Spinal cord (tissue), 10 donors: ENCODE results near the gene KIAA1755. TPM values are rescaled to one million over a fixed set of nuclear protein-coding genes. Genes with fewer than 3 reads are reported as not detected.
A peak's percentile ranks its signal among the peaks of the same experiment; 100 is the strongest.

Source experiments
- DNase-seq, 6 donors: peaks; one replicate each; pipeline versions ENCODE4 v3.0.0 to v3.0.0-alpha.2; 2013 to 2015; ENCODE audit warnings: low spot score in 6 of 6, low read depth in 4 of 6
- H3K27ac ChIP-seq: one replicate; pipeline ENCODE4 v1.5.1; 2013; ENCODE audit warnings: low read depth, low read length, control low read depth
- H3K27me3 ChIP-seq: one replicate; pipeline ENCODE4 v1.6.1; 2013; ENCODE audit warnings: low read length; ENCODE audit not compliant: control insufficient read depth, insufficient read depth
- H3K36me3 ChIP-seq: one replicate; pipeline ENCODE4 v1.6.1; 2013; ENCODE audit warnings: low read length; ENCODE audit not compliant: control insufficient read depth, insufficient read depth
- H3K4me1 ChIP-seq: one replicate; pipeline ENCODE4 v1.6.1; 2013; ENCODE audit warnings: low read length; ENCODE audit not compliant: control insufficient read depth, insufficient read depth
- H3K4me3 ChIP-seq: one replicate; pipeline ENCODE4 v1.5.1; 2013; ENCODE audit warnings: low read depth, low read length, control low read depth
- H3K9me3 ChIP-seq: one replicate; pipeline ENCODE4 v1.6.1; 2013; ENCODE audit warnings: low read length; ENCODE audit not compliant: control insufficient read depth, insufficient read depth
- WGBS: methylation state at CpG from one replicate; pipeline ENCODE4 v1.1.5; 2013; ENCODE audit warnings: missing lambda C conversion rate; ENCODE audit not compliant: insufficient coverage; 5-methylcytosine and 5-hydroxymethylcytosine counted together
- polyA plus RNA-seq, 2 donors: library from polyadenylated mRNA; unstranded; fragments of 120-200 nt; gene quantifications; one replicate each; pipeline ENCODE4 v1.2.1, GENCODE V29; 2013; ENCODE audit not compliant: insufficient read length in 2 of 2
- total RNA-seq, 2 donors: library from RNA; depleted of rRNA in 1 of 2; stranded (reverse); fragments of 120-200 nt in 1 of 2; fragments of >200 nt in 1 of 2; gene quantifications; one replicate each; pipeline versions ENCODE4 v1.2.3 to v1.2.4, GENCODE V29; 2013 to 2014
- donor health status: healthy.

Gene KIAA1755
- total and polyA plus RNA-seq, 4 donors, result 20.8 to 51.5 (median 33.6) TPM

GRCh38 chr20:38203337-38203980 is 57.1 kb downstream of the KIAA1755 start:
- WGBS, result 50% methylated on average over 5 of the region's 6 CpGs

DNA sequence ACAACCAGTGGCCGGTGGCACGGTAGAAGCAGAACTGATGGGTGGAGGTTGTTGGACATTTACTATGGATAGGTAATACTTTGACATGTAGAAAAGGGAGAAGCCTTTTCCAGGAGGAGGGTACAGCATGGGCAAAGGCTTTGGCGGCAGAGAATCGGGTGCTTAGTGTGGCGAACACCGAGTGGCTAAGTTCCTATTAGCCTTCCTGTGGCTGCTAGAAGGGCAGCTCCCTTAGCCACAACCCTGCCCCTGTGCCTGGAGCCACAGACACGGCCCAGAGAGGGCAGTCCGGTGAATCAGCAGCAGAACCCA is 57.6 kb downstream of the KIAA1755 start:
- Histone ChIP-seq H3K27me3 (peaks cover 2% of the 10 kb centered on the region), H3K9me3 (no peaks in the 10 kb centered on the region), H3K4me3 (no peak overlapping the region), H3K4me1 (peaks cover 11% of the 10 kb centered on the region), H3K36me3 (no peaks in the 10 kb centered on the region), H3K27ac (no peak overlapping the region)
- DNase-seq, result no peak
- WGBS, result 83% methylated on average over 7 of the region's 8 CpGs

More at GRCh38 chr20:38203337-38203980, 57.1 kb downstream of the KIAA1755 start:
- H3K27me3 ChIP-seq, result peaks cover 2% of the 10 kb centered on the region
- no peaks in the 10 kb centered on the region for H3K9me3 ChIP-seq
- no peaks in the 10 kb centered on the region for H3K36me3 ChIP-seq
- H3K27ac ChIP-seq, result no peak overlapping the region
- H3K4me3 ChIP-seq, result no peak overlapping the region
- peaks cover 7% of the 10 kb centered on the region for H3K4me1 ChIP-seq
- peak in 1 of 6 donors; percentile 73 for DNase-seq

DNA sequence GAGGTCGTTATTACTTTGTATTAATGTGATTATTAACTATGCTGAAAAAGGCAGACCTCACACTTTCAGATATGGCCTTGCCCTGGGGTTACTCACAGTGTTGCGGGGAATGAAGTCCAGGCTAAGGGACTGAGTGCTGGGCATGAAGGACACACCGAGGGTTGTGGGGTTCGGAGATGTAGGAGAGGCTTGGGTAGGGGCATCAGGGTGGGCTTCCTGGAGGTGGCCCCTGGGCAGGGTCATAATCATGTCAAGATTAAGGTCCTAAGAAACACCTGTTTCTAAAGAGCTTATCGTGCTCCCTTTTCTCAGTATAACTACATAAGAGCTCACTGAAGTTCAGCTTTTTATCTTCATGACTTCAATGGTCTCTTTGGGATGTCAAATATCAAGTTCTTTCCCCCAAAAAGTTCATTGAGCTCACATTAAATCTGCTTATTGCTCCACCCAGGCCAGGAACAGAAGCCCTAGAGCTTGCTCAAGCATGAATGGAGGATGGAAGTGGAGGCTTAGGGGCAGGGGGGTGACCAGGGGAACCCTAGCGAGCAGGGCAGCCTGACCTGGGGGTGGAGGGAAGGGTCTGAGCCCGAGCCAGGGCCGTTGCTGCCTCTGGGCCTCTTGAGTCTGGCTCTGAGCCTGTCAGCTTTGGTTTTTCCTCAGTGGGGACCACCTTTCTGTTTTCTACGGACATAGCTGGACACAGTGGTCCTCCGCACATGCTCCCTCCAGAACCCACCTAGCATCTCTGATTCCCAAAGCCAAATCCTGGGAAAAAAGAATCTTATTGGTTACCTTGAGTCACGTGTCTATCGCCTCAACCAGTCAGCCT is 58.2 kb downstream of the KIAA1755 start:
- H3K4me1 ChIP-seq, result peaks cover 14% of the 10 kb centered on the region
- no peak overlapping the region for H3K4me3 ChIP-seq
- no peaks in the 10 kb centered on the region for H3K36me3 ChIP-seq
- DNase-seq, result no peak
- H3K9me3 ChIP-seq, result no peaks in the 10 kb centered on the region
- WGBS, result 93% methylated on average over 11 of the region's 12 CpGs
- peaks cover 2% of the 10 kb centered on the region for H3K27me3 ChIP-seq
- no peak overlapping the region for H3K27ac ChIP-seq

GRCh38 chr20:38201356-38201755 is 59.2 kb downstream of the KIAA1755 start:
- 95% methylated on average over 5 of the region's 6 CpGs for WGBS
- peaks cover 2% of the 10 kb centered on the region for H3K27me3 ChIP-seq
- H3K36me3 ChIP-seq, result no peaks in the 10 kb centered on the region
- no peak for DNase-seq
- H3K4me1 ChIP-seq, result peaks cover 18% of the 10 kb centered on the region
- no peak overlapping the region for H3K27ac ChIP-seq
- no peak overlapping the region for H3K4me3 ChIP-seq
- no peaks in the 10 kb centered on the region for H3K9me3 ChIP-seq

DNA sequence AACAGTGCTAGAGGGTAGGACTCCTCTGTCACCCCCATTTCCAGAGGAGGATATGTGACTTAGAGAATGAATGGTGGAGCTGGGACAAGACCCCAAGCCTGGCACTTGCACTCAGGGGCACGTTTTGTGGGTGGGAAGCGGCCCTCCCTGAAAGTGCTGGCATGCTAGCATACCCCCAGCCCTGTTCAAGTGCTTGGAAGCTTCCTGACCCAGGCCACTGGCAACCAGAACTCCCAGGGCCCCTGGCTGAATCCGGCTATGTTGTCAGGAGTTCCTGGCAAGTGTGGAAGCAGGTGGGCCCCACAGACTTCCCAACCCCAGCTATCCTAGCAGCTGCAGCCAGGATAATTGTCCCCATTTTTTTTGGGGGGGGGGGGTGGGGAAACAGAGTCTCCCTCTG is 59.9 kb downstream of the KIAA1755 start:
- 69% methylated on average over 3 of the region's 3 CpGs for WGBS

DNA sequence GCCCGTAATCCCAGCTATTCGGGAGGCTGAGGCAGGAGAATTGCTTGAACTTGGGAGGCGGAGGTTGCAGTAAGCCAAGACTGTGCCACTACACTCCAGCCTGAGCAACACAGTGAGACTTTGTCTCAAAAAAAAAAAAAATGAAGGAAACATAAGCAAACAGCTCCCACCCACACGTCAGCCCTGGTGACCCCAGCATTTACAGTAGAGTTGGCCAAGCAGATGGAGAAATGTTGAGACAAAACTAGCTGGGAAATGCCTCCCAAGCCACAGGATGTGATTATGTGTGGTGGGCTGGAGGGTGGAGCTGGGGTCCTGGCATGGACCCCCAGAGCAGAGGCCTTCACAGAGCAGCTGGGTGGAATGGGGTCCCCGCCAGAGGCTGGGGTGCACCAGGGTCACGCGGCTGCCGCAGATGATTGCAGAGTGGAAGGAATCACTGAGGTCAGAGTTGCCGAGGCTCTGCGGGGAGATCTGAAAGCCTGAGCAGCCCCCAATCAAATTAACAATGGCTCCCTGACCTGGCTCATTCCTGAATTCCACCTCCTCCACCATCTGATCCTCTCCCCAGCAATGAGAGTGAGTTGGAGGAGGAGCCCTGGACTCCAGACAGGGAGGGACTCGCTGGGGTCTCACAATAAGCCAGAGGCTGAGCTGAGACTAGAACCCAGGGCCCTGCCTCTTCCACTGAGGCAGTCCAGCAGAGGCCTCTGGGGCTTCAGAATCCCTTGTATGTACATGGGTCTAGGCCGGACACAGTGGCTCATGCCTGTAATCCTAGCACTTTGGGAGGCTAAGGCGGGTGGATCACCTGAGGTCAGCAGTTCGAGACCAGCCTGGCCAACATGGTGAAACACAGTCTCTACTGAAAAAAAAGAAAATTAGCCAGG is 60.8 kb downstream of the KIAA1755 start:
- H3K9me3 ChIP-seq, result no peaks in the 10 kb centered on the region
- peaks cover 20% of the 10 kb centered on the region for H3K4me1 ChIP-seq
- H3K27ac ChIP-seq, result no peak overlapping the region
- DNase-seq, result no peak
- no peaks in the 10 kb centered on the region for H3K36me3 ChIP-seq
- no peak overlapping the region for H3K4me3 ChIP-seq
- 93% methylated on average over 9 of the region's 14 CpGs for WGBS
- H3K27me3 ChIP-seq, result peaks cover 2% of the 10 kb centered on the region

More for the DNA sequence above, 59.9 kb downstream of the KIAA1755 start:
- H3K4me1 ChIP-seq, result peaks cover 20% of the 10 kb centered on the region
- H3K27me3 ChIP-seq, result peaks cover 2% of the 10 kb centered on the region
- no peak overlapping the region for H3K27ac ChIP-seq
- H3K9me3 ChIP-seq, result no peaks in the 10 kb centered on the region
- no peak overlapping the region for H3K4me3 ChIP-seq
- DNase-seq, result no peak
- H3K36me3 ChIP-seq, result no peaks in the 10 kb centered on the region

- DNase-seq, result no peak
- H3K4me3 ChIP-seq, result no peak overlapping the region
- WGBS, result 86% methylated on average over 6 of the region's 8 CpGs
- H3K4me1 ChIP-seq, result peaks cover 20% of the 10 kb centered on the region
- peaks cover under 1% of the 10 kb centered on the region for H3K27me3 ChIP-seq
- no peaks in the 10 kb centered on the region for H3K9me3 ChIP-seq
- no peaks in the 10 kb centered on the region for H3K36me3 ChIP-seq
- no peak overlapping the region for H3K27ac ChIP-seq
Measured at GRCh38 chr20:38198238-38198861, 62.2 kb downstream of the KIAA1755 start.

- WGBS, result 17% methylated on average over 1 of the region's 1 CpG
- H3K36me3 ChIP-seq, result no peaks in the 10 kb centered on the region
Measured at GRCh38 chr20:38197619-38198018, 62.9 kb downstream of the KIAA1755 start.

DNA sequence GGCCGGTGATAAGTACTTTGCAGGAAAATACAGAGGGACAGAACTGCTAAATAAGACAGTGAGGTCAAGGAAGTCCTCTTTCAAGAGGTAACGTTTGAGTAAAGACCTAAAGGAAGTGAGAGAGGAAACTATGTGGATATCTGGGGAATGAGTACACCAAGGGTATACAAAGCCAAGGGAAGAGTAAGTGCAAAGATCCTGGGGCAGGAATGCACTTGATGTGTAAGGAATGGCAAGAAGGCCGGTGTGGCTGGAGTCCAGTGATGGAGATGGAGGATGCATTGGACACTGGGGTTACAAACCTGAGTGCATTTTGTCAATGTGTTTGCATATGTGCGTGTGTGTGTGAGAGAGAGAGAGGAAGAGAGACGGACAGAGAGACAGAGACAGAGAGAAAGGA is 63.3 kb downstream of the KIAA1755 start:
- Histone ChIP-seq H3K27me3 (no peaks in the 10 kb centered on the region), H3K4me1 (peaks cover 20% of the 10 kb centered on the region), H3K27ac (no peak overlapping the region), H3K36me3 (no peaks in the 10 kb centered on the region), H3K4me3 (no peak overlapping the region), H3K9me3 (no peaks in the 10 kb centered on the region)
- 75% methylated on average over 2 of the region's 5 CpGs for WGBS
- no peak for DNase-seq

More at GRCh38 chr20:38197619-38198018, 62.9 kb downstream of the KIAA1755 start:
- no peaks in the 10 kb centered on the region for H3K9me3 ChIP-seq
- H3K4me1 ChIP-seq, result peaks cover 20% of the 10 kb centered on the region
- DNase-seq, result peak in 2 of 6 donors; percentile 86 to 92
- no peak overlapping the region for H3K4me3 ChIP-seq
- no peaks in the 10 kb centered on the region for H3K27me3 ChIP-seq
- H3K27ac ChIP-seq, result no peak overlapping the region
